ENCODE data around the gene FGF1.

GRCh38 chr5:142652563-142652962 is 33.3 kb downstream of the FGF1 start:
- TF ChIP-seq CTCF (IDR thresholded peaks at IDR 0.05) (no peak), EZH2 (IDR thresholded peaks at IDR 0.05; ENCODE audit: borderline replicate concordance, insufficient read depth, low read depth, low read length, poor library complexity, severe bottlenecking) (no peak)
